Brain pericyte (primary cell): ENCODE measurements around the gene LAIR1.
"Not testable (repeated sequence)": the region's sequence is repeated elsewhere in the genome, so short reads cannot be mapped to it uniquely, and the experiment has no call there.

Source experiments
- DNase-seq: peaks from one replicate; pipeline ENCODE4 v3.0.0-alpha.2; 2012; ENCODE audit warnings: low read depth, low spot score

The LAIR1 gene, protein sequence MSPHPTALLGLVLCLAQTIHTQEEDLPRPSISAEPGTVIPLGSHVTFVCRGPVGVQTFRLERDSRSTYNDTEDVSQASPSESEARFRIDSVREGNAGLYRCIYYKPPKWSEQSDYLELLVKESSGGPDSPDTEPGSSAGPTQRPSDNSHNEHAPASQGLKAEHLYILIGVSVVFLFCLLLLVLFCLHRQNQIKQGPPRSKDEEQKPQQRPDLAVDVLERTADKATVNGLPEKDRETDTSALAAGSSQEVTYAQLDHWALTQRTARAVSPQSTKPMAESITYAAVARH

DNA sequence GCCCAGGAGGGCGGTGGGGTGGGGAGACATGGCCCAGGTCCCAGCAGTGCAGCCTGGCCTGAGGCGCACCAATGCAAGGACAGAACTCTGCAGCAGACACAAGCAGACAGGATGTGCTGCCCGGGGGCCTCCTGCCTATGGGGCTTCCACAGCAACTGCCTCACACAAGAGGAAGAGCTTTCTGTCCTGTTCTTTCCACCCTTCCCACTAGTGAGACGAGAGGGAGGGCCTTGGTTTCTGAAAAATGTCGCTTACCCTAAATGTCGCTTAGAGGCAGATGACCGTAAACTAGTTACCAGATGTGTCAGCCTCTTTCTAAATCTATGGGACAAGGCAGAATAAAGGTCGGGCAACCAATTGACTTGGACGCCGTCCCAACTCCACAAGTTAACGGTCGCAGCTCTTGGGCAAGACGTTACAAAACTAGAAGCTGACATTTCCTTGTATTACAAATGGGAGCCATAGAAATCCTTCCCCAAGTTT lies at the start of gene LAIR1:
TSS of gene LAIR1 (minus strand) at position 157 of the 483 bp plus-strand sequence. CDS start at position 30, 127 bp downstream.
- DNase-seq: no peak

DNA sequence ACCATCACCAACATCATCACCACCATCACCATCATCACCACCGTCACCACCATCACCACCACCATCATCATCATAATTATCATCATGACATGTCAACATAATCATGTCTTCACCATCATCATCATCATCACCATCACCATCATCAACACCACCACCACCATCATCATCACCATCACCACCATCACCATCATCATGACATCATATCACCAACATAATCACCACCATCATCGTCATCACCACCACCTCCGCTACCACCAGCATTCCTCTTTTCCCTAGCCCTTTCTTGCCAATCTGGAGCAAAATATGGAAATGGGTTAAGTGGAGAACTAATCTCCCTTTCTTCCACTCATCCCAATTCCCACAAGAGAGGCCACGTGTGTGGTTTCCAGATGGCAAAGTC lies 49.4 kb upstream of the LAIR1 start:
- no peak for DNase-seq

DNA sequence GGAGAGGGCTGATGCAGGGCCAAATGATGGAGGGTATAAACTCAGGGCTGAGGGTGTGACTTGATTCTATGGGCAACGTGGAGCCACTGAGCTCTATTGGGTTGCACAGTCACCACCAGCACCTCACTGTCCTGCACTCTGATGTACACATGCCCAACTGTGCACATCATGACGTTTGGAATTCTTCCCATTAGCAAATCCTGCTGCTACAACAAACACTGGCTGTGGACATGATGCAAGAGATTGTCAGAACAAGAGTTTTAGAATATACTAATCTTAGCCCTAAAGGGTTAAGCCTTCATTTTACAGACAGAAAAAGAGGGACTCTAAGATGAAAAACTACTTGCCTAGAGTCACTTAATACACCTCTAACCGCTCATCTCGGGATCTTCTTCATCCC lies 48.1 kb upstream of the LAIR1 start:
- no peak for DNase-seq

DNA sequence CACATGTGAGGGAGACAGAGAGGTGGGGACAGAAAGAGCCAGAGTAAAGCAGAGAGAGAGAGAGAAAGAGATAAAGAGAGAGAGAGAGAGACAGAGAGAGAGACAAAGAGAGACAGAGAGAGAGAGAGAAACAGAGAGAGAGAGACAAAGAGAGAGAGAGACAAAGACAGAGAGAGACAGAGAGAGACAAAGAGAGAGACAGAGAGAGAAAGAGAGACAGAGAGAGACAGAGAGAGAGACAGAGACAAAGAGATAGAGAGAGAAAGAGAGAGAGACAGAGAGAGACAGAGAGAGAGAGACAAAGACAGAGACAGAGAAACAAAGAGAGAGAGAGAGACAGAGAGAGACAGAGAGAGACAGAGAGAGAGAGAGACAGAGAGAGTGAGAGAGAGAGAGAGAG lies 46.3 kb upstream of the LAIR1 start:
- no peak for DNase-seq

DNA sequence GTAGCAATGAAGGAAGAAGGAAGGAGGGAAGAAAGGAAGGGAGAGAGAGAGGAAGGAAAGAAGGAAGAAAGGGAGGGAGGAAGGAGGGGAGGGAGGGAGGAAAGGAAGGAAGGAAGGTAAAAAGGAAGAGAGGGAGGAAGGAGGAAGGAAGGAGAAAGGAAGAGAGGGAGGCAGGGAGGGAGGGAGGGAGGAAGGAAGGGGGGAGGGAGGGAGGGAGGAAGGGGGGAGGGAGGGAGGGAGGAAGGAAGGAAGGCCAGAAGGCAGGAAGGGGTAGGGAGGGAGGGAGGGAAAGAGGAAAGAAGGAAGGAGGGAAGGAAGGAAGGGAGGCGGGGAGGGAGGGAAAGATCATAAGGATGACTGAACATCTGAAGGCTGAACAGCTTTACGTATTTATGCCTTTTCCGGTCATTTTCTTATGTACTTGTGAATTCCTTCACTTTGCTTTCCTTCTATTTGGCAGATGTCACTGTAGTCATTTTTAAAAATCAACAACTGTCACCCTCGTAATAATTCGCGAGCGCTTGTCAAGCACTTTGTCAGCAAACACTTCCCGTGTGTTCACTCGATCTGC lies 43.8 kb upstream of the LAIR1 start:
- no peak for DNase-seq

DNA sequence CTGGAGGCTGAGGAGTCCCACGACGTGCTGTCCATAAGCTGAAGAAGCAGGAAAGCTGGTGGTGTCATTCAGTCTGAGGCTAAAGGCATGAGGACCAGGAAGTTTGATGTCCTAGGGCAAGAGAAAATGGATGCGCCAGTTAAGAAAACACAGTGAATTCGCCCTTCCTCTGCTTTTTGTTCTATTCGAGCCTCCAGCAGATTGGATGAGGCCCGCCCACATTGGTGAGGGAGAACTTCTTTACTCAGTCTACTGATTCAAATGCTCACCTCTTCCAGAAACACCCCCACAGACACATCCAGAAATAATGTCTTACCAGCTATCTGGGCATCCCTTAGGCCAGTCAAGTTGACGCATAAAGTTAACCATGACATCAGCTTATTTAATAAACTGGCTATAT lies 43.0 kb upstream of the LAIR1 start:
- no peak for DNase-seq

DNA sequence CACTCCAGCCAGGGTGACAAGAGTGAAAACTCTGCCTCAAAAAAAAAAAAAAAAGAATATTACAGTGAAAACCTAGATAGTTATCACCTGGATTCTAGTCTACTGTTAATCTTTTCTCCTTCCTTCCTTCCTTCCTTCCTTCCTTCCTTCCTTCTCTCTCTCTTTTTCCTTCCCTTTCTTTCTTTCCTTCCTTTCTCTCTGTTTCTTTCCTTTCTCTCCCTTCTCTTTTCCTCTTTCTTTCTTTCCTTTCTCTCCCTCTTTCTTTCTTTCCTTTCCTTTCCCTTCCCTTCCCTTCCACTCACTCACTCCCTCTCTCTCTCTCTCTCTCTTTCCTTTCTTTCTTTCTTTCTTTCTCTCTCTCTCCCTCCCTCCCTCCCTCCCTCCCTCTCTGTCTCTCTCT lies 40.9 kb upstream of the LAIR1 start:
- no peak for DNase-seq

DNA sequence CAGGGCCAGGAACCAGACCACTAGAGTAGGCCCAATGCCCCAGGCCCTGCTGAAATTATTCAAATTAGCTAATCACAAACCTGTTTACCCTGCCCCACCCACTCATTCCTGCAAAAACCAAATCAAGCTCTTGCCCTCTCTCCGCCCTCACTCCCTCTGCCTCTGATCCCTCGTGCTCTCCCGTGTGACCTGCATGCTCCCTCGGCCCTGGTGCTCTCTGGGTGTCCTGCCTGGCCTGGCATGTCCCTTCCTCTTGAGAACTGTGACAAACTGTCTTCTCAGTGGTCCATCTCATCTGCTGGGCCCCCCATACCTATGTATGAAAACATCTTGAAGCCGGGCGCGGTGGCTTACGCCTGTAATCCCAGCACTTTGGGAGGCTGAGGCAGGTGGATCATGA lies 38.3 kb upstream of the LAIR1 start:
- DNase-seq: no peak

DNA sequence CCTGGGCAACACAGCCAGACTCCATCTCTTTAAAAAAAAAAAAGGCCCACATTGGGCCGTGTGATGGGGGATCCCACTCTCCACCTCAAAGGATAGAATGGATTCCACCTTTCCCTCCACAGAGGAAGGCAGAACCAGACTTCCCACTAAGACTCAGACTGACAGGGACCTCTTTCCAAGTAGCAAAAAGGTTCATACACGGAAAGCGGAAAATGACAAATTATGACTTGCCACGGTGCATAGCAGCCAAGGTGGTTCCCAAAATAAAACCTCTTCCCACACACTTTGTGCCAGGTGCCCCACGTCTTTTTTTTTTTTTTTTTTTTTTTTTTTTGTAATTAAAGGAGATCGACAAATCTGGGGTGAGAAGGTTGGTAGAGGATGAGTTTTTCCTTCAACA lies 36.2 kb upstream of the LAIR1 start:
- DNase-seq: no peak

DNA sequence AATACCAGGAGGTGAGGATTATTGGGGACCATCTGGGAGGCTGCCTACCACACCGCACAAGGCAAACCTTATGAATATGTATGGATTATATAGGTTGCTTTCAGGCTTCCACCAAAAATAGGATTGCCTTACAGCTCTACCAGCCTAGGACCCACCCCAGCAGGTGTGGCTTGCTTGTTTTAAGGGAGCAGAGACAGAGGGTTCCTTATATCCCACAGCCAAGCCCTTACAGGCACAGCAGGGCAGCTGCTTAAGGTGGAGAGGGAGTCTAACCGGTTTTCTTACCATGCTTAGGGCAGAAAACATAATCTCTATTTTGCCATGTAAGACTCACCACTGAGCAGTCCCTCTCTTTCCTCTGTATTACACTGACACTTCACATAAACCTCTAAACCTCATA lies 34.5 kb upstream of the LAIR1 start:
- no peak for DNase-seq

DNA sequence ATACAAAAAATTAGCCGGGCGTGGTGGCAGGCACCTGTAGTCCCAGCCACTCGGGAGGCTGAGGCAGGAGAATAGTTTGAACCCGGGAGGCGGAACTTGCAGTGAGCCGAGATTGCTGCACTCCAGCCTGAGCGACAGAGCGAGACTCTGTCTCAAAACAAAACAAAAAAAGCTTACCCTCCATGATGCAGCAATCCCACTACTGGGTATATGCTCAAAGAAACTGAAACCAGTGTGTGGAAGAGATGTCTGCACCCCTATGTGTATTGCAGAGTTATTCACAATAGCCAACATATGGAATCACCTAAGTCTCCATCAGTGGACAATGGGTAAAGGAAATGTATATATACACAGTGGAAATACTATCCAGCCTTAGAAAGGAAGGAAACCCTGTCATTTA lies 31.0 kb upstream of the LAIR1 start:
- no peak for DNase-seq

DNA sequence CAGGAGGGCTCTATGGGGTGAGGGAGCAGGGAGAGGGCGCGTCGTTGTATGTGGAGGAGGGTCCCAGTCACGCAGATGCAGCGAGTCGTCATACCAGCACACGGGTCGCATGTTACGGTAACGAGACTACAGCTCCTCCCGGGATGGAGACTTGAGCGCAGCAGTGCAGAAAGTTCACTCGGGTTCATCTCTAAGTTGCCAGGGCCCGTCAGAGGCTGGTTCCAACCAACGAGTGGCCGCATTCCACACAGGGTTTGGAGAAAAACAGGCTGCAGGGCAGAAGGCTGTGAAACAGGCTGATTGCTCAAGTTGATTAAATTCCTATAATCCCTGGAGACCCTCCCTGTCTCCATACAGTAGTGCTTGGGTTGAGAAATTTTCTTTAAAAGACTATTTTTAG lies 28.6 kb upstream of the LAIR1 start:
- DNase-seq: no peak

DNA sequence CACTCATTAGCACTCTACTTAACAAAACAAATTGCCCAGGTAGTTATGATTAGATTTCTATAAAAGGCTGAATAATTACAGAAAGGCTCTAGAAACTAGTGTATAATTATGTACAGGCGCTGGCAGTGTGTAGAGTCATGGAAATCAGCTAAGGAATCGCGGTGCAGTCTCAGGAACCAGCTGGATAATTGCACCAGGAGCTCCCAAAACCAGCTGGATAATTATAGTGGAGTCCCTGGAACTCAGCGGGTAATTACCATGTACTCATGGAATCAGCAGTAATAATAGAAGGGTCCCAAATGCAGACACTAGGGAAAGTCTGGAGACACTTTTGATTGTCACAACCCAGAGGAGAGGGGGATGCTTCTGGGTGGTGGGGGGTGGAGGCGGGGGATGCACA lies 27.4 kb upstream of the LAIR1 start:
- DNase-seq: no peak

DNA sequence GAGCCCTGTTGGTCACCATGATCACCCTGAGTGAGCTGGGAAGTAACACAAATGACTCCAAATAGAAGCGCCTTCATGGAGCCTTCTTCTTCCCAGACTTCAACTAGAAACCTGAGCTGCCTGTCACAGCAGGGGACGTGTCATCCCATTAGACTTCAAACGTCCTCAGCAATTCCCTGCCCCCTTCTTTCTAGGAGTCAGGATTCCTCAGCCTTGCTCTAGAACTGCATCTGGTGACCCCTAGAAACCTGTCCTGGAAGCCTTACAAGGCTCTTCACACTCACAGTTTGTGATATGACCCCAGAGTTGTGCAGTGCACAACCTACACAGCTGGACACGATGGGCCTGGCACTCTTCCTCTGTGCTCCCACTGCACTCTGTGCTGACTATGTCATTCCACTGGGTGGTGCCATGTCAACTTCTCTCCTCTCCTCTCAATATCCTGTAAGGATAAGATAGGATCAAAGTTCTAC lies 26.9 kb upstream of the LAIR1 start:
- DNase-seq: no peak

DNA sequence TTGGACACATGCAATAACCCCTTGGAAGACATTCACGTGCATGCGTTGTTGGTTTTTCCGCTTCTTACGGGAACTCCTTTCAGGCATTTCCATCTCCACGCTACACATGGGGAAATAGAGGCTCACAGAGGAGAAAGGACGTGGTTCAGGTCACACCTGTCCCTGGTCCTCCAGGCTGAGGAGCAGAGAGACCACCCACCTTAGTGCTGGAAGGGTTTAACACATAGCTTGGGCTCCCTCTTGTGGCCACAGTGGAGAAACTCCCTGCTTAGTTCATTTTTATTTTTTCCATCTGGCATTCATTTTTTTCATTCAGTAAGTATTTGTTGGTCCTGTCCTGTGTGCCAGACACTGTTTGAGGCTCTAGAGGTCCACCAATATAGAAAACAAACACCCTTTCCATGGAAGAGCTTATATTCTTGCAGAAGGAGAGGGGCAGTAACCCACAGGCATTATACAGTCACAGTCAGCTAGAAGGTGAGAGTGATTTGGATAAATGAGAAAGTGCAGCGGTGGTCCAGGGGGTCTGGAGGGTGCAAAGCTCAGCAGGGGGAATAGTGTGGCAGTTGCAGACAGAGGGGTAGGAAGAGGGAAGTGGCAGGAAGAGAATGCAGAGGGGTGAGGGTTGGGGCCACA lies 26.3 kb upstream of the LAIR1 start:
- no peak for DNase-seq

DNA sequence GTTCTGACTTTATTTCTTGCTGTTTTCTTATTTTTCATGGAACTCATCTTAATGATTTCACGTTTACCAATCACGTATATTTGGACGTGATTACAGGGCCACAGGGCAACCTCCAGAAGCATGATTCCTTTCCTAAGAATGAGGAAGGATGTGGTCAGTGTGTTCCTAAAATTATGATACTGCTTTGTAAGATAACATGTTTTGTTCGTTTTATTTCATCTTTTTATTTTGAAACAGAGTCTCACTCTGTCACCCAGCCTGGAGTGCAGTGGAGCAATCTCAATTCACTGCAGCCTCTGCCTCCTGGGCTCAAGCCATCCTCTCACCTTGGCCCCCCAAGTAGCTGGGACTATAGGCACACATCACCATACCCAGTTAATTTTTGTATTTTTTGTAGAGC lies 24.8 kb upstream of the LAIR1 start:
- DNase-seq: no peak

DNA sequence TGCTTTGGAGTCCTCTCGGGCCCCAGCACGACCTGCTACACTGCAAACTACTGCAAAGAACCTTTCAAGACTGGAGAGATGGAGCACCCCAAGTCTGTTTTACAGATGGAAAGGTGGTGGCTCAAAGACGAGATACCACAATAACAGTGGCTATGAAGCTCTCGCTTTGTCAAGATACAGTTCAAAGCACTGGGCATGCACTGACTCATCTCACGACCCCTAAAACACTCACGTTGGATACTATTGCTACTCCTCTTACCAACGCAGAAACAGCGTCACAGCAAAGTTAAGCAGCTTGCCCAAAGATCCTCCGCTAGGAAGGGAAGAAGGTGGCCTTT lies 24.0 kb upstream of the LAIR1 start:
- no peak for DNase-seq

DNA sequence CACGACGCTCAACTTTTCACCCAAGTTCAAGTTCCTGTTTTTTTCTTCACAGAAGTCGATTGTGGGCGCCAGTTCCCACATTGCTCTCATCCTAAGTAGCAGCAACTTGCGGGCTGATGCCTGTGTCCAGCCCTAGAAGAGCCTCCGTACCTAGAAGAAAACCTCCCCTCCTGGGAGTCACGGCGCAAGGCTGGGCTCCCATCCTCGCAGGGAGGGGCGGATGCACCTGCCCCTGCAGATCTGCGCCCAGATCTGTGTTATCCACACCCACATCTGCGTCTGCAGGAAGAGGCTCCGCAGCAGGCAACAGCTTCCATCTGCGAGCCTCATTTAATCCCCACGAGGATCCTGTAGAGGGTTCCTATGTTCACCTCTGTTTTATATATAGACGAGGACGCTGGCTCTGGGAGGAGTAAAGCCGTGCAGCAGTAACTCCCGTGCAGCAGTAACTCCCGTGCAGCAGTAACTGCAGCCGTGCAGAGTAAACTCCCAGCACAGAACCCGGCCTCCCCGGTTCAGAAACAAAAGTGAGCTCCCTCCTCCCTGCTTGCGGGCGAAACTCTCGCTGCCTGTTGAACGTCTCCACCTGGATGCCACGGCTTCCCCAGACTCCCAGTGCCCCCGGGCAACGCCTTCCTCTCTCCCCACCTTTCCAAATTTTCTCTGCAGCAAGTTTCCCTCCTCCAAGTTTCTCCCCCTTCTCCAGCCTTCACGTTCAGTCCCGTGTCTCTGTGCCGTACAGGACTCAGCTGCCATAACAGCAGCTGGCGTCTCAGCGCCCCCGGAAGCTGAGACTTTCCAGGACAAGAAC lies 23.5 kb upstream of the LAIR1 start:
- DNase-seq: no peak

DNA sequence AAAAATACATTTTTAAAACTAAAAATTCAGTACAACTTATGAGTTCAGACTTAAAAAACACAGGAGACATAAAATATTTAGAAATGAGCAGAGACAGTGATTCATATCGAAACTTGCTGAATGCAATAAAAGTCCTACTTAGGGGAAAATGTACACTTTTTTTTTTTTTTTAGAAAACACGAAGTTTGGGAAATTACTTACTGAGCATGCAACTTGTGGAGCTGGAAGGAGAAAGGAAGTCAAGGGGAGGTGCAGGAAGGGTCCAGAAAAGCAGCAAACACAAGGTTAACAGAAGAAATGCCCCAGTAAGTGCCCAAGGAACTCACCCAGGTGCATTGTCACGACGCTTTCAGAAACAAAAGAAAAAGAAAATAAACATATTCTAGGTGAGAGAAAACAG lies 18.6 kb upstream of the LAIR1 start:
- no peak for DNase-seq

DNA sequence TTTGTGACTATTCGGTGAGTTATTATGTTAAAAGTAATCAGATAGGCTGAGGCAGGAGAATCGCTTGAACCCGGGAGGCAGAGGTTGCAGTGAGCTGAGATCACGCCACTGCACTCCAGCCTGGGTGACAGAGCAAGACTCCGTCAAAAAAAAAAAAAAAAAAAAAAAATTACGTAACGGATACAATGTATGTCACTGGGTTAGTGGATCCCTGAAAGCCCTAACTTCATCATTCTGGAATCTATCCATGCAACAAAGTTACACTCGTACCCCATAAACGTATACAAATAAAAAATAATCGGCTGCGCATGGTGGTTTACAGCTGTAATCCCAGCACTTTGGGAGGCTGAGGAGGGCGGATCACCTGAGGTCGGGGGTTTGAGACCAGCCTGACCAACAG lies 17.3 kb upstream of the LAIR1 start:
- DNase-seq: not testable (repeated sequence)

DNA sequence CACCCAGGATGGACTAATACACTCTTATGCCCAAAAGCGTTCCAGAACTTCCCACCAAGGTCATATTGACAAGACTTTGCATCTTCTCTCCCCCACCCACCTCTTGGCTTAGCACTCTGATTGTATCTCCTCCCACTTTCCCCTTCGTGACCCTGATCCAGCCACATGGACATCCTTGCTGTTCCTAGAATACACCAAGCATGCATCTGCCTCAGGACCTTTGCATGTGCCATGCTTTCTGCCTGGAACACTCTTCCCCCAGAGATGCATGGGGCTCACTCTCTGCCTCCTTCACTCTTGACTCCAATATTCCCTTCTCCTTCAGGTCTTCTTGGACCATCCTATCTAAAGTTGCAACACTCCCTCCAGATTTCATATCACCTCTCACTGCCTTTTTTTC lies 16.2 kb upstream of the LAIR1 start:
- no peak for DNase-seq

DNA sequence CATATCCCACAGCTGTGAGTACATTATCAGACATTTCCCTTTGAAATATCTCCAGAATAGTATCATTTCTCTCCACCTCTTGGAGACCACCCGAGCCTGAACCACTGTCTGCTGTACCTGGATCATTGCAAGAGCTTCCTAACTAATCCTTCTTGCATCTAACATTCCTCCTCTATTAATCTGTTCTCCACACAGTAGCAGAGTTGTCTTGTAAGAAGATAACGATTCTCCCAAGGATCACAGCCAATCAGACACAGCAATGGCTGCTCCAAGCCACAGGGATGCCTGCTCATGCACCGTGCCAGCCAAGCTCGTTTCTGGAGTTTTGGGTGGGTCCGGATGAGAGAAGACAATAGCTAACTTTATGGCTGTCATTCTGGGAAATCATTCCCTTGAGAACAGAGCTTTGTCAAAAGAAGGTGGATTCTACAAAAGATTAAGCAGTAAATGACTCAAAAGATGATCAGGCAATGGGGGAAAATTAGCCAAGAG lies 14.5 kb upstream of the LAIR1 start:
- no peak for DNase-seq
